ENCODE measurements around the gene CES4A.

DNA sequence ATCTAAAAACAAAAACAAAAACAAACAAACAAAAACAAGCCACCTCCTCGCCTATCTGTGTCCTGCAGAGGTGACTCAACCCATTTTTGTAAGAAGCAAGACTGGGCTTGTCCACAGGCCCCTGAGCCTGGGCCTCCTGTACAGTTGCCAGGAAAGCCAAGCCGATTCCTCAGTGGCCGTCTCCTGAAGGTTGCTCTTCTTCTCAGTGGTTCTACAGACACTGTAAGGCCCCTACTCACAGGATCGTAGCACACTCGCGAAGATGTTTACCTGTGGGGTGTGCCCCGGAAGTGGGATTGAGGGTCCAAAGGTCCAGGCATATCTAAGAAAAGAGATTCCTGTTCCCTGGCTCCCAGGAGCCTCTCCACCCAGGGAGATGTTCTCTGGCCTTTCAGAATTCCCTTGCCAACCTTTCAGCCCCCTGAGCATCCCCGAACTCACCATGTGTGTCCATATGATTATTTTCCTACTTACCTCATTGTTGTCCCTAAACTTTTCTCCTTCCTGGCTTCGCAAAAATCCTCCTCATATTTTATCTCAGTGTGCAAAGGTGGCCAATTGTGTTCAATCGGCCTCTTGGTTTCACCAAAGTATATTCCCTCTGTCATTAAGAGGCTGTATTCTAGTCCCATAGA is 34.8 kb upstream of the CES4A start:
- TF ChIP-seq SUZ12 (IDR thresholded peaks at IDR 0.05; ENCODE audit: extremely low read depth, insufficient read depth, insufficient read length), result no peak
- no peak for TF ChIP-seq ZNF274 (IDR thresholded peaks at IDR 0.05; ENCODE audit: low read depth, low read length)
- TF ChIP-seq YY1 (IDR thresholded peaks at IDR 0.05; ENCODE audit: insufficient read depth, insufficient read length), result no peak
